Measurements from ENCODE around the gene CFAP65.
A peak's percentile ranks its signal among the peaks of the same experiment; 100 is the strongest.

The CFAP65 gene

DNA sequence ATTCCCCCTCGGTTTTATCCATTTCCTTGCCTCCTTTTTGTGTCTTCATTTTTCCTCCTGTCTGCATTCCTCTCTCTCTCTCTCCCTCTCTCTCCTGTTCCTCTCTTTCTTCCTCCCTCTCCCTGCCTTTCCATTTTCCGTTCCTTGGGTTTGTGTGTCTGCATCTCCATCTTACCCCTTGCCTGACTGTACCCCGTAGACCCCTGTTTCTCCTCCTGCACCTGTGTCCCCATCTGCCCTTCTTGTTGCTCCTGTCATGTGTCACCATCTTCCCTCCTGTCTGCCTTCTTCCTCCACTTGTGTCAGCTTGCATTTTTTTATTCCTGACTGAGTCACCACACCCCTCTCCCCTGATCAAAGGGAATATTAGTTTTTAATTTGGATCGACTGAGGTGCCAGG is 80.1 kb downstream of the CFAP65 start:
- no peak for TF ChIP-seq CTCF (IDR thresholded peaks at IDR 0.05; ENCODE audit: low read depth, low read length, missing control alignments)
- H3K4me3 ChIP-seq (ENCODE audit: low read depth, low read length), result no peak overlapping the region
- no peak for DNase-seq (ENCODE audit: low read depth)

GRCh38 chr2:218960309-218961165 is 80.8 kb downstream of the CFAP65 start:
- no peak for DNase-seq (ENCODE audit: low read depth)

GRCh38 chr2:218959761-218960308 is 81.5 kb downstream of the CFAP65 start:
- no peak for DNase-seq (ENCODE audit: low read depth)
- TF ChIP-seq CTCF (IDR thresholded peaks at IDR 0.05; ENCODE audit: low read depth, low read length, missing control alignments), result no peak
- peak overlapping the region; percentile 53 for H3K4me3 ChIP-seq (ENCODE audit: low read depth, low read length)

More at GRCh38 chr2:218960309-218961165, 80.8 kb downstream of the CFAP65 start:
- TF ChIP-seq CTCF (IDR thresholded peaks at IDR 0.05; ENCODE audit: low read depth, low read length, missing control alignments), result no peak
- H3K4me3 ChIP-seq (ENCODE audit: low read depth, low read length), result no peak overlapping the region

DNA sequence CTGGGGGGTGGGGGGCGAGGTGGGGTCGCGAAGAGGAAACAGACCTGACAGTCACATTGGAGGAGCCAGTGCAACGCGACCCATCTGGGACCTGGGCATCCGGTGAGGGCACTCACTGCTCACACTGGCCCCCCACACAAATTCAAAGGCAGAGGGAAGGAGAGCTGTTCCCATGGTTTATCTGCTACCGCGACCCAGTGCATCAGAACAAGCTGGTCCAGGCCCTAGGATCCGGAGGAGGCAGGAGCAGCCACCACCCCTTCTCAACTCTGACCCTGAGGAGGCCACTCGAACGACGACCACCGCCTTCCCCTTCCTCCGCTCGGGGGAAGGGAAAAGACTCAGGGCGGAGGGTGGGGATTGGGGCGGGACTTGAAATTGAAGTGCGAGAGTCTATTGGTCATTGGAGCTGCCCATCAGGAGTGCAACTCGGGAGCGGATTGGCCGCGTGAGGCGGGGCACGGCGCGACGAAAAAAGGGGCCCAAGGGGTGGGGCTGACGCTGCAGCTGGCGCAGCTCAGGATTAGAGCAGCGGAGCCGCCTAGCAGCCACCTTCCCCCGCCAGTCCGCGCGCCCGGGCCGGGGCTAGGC is 82.1 kb downstream of the CFAP65 start, which contains the start of gene CDK5R2:
TSS of gene CDK5R2 (plus strand) at position 526 of the 591 bp plus-strand sequence. CDS start 155 bp downstream, outside the sequence.
- H3K4me3 ChIP-seq (ENCODE audit: low read depth, low read length), result peak within 1 kb of the TSS; percentile 53
- DNase-seq (ENCODE audit: low read depth), result peak; percentile 70

DNA sequence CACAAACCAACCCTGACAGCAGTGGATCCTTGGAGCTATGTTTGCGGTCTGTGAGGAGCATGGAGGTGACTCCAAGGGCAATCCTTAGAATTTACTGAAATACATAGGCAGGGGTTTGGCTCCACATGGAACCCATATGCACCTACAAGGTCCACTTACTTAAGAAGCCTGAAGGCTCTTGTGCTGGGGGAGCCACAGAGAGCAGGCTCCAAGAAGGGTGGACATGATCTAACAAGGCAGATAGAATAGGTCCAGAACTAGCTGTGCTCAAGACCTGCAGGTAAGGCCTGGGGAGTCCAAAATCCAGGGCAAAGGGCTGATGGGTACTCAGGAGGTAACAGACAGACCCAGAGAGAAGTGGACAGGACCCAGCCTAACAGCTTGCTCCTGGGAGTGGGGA is 83.0 kb downstream of the CFAP65 start:
- no peak for DNase-seq (ENCODE audit: low read depth)
- no peak overlapping the region for H3K4me3 ChIP-seq (ENCODE audit: low read depth, low read length)
- TF ChIP-seq CTCF (IDR thresholded peaks at IDR 0.05; ENCODE audit: low read depth, low read length, missing control alignments), result no peak

More for the DNA sequence above, 82.1 kb downstream of the CFAP65 start, which contains the start of gene CDK5R2:
- no peak for TF ChIP-seq CTCF (IDR thresholded peaks at IDR 0.05; ENCODE audit: low read depth, low read length, missing control alignments)

GRCh38 chr2:218957671-218958070 is 83.6 kb downstream of the CFAP65 start:
- no peak for TF ChIP-seq CTCF (IDR thresholded peaks at IDR 0.05; ENCODE audit: low read depth, low read length, missing control alignments)
- H3K4me3 ChIP-seq (ENCODE audit: low read depth, low read length), result no peak overlapping the region
- no peak for DNase-seq (ENCODE audit: low read depth)
